Stimulated activated CD4-positive, alpha-beta T cell treated with anti-CD3 and anti-CD28 coated beads, Interleukin-1b, Interleukin-23, amount 100 ng/mL, for 24 hours (primary cell): ENCODE measurements around the gene WIPI1.
"Not testable (repeated sequence)": the region's sequence is repeated elsewhere in the genome, so short reads cannot be mapped to it uniquely, and the experiment has no call there.

Experiments
- DNase-seq, 4 experiments: peaks; one replicate each; pipeline ENCODE4 v3.0.0-alpha.2; 2020; ENCODE audit warnings: low read depth in 4 of 4, low spot score in 1 of 4

Gene WIPI1

GRCh38 chr17:68418876-68419275 lies 38.4 kb downstream of the WIPI1 start:
- no peak for DNase-seq

- no peak for DNase-seq
Measured at GRCh38 chr17:68417317-68417716, 40.0 kb downstream of the WIPI1 start.

GRCh38 chr17:68414901-68415300 lies 42.4 kb downstream of the WIPI1 start:
- DNase-seq: not testable (repeated sequence)

- peak in 1 of 4 experiments; percentile 58 for DNase-seq
Measured at GRCh38 chr17:68413597-68414560, 43.4 kb downstream of the WIPI1 start.

- DNase-seq: not testable (repeated sequence)
Measured at GRCh38 chr17:68407656-68408055, 49.6 kb downstream of the WIPI1 start.

GRCh38 chr17:68403837-68404236 lies 53.5 kb downstream of the WIPI1 start:
- DNase-seq: not testable (repeated sequence)

- no peak for DNase-seq
Measured at GRCh38 chr17:68403122-68403521, 54.2 kb downstream of the WIPI1 start.

- no peak for DNase-seq
Measured at GRCh38 chr17:68401288-68401687, 56.0 kb downstream of the WIPI1 start.

GRCh38 chr17:68400404-68400735 lies 56.9 kb downstream of the WIPI1 start:
- no peak for DNase-seq

- peak in 2 of 4 experiments; percentile 11 to 51 for DNase-seq
Measured at GRCh38 chr17:68399638-68400403, 57.5 kb downstream of the WIPI1 start.

- no peak for DNase-seq
Measured at GRCh38 chr17:68398691-68399637, 58.3 kb downstream of the WIPI1 start.

- no peak for DNase-seq
Measured at GRCh38 chr17:68397108-68397536, 60.2 kb downstream of the WIPI1 start.

GRCh38 chr17:68396226-68397107 lies 60.8 kb downstream of the WIPI1 start:
- no peak for DNase-seq

- DNase-seq: no peak
Measured at GRCh38 chr17:68394608-68395331, 62.5 kb downstream of the WIPI1 start.

GRCh38 chr17:68391561-68392268 lies 65.6 kb downstream of the WIPI1 start:
- DNase-seq: no peak

GRCh38 chr17:68390888-68391545 lies 66.3 kb downstream of the WIPI1 start:
- no peak for DNase-seq

GRCh38 chr17:68389041-68389440 lies 68.3 kb downstream of the WIPI1 start:
- no peak for DNase-seq
